CD4-positive, alpha-beta T cell treated with Interleukin-21 for 1 hour (primary cell): ENCODE data around the gene OR4L1.
"Not testable (repeated sequence)": the region's sequence is repeated elsewhere in the genome, so short reads cannot be mapped to it uniquely, and the experiment has no call there.

ENCODE experiments used
- DNase-seq: peaks from one replicate; pipeline ENCODE4 v3.0.0-alpha.2; 2020

The OR4L1 gene, protein sequence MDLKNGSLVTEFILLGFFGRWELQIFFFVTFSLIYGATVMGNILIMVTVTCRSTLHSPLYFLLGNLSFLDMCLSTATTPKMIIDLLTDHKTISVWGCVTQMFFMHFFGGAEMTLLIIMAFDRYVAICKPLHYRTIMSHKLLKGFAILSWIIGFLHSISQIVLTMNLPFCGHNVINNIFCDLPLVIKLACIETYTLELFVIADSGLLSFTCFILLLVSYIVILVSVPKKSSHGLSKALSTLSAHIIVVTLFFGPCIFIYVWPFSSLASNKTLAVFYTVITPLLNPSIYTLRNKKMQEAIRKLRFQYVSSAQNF

DNA sequence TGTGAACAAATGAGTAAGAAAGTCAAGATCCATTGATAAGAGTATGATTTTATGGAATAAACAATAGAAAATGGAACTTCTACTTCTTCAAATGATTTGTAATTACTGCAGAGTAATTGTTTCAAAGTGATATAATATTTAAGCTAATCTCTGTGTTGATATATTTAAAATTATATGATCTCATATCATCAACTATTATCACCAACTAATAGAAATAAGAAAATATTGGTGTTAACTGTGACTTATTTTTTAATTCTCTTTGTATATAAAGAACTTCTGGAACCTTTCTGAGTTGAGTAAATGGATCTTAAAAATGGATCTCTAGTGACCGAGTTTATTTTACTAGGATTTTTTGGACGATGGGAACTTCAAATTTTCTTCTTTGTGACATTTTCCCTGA lies at the start of gene OR4L1:
TSS of gene OR4L1 (plus strand) at position 301 of the 400 bp plus-strand sequence. CDS start at position 301, 0 bp downstream.
- no peak for DNase-seq

DNA sequence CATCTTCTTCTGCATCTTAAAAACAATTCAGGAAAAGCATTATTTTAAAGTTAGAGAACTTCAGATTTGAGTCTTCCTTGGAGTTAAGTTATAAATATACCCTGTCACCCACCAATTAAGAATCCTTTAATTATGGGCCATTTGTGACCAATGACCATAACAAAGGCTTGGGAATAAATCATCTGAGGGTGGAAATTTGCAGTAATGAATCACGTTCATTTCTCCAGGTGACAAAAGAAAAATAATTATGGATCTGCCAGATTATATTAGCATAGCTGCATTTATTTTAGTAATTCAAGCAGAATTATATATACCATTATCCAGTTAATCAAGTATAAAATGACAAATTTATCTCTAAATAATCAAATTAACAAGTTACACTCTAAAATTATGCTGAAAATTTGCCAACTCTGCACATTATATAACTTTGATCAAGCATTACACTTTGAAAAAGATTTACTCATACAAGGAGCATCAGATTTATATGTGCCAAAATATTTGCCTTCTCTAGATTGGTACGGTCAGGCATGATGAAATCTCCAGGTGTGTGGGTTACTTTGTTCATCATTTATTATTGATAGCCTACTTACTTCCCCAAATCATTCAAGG lies 40.5 kb upstream of the OR4L1 start, which contains the start of gene OR4K14:
TSS of gene OR4K14 (minus strand) at position 51 of the 609 bp plus-strand sequence. CDS start 4,114 bp downstream, outside the sequence.
- no peak for DNase-seq

DNA sequence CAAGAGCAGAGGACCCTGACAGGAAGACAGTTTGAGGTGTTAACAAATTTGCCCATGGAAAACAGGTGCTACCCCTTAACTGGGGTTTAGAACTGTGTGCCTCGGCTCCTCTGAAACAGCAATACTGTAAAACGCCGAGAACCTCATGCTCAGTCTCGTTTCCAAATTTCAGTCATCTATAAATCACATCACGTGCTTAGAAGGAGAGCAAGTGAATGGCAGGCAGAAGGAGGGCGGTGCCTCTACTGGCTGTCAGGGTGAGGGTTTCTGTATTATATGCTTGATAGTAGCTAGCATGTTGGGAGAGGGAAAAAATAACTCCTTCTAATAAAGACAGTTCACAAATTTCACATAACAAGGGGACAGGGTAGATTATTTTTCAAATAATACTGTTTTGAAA lies 28.8 kb upstream of the OR4L1 start:
- DNase-seq, result no peak

DNA sequence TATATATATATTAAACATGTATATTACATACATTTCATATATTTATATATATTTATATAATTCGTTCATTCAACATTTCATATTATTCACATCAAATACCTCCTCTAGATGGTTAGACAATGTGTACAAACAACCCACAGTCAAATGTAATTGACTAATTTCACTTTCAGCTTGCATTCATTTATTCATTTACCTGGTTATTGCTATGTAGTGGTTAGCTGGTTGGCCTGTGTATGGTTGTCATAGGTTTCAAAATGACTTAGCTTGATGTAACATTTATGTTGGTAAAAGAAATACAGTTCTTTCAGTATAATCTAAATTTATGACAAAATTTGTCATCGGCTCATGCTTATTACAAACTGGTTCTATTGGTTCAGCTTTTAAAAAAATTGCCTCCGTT lies 24.4 kb upstream of the OR4L1 start:
- DNase-seq, result no peak

DNA sequence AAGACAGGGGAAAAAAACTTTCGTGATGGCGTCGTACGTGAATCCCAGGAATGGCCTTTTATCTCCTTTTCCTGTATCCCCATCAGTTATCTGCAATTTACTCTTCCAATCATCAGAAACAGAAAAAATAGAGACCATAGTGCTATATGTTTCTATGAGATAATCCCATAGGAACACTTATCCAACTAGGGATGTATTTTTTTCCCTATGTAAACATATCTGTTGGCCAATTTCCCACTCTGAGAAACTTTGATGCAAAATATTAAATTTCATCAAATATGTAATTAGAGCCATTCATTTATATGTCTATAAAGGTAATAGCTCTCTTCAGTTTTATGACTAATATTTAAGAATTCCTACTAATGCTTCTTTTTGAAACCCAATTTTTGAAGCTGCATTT lies 23.9 kb upstream of the OR4L1 start, which contains the start of gene OR4K13:
TSS of gene OR4K13 (minus strand) at position 101 of the 400 bp plus-strand sequence. CDS start 1,280 bp downstream, outside the sequence.
- DNase-seq, result no peak

DNA sequence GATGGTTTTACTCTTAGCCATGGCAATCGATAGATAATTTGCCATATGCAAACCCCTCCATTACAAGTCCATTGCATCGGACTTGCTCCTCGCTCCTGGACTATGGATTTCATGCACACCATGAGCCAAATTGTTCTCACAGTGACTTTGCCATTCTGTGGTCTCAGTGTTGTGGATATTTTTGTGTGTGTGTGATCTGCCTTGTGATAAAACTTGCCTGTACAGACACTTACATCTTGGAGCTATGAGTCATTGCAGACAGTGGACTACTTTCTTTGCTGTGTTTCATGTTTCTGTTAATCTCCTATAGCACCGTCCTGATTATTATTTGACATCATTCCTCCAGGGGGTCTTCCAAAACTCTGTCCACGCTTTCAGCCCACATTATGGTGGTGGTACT lies 15.6 kb upstream of the OR4L1 start:
- no peak for DNase-seq

DNA sequence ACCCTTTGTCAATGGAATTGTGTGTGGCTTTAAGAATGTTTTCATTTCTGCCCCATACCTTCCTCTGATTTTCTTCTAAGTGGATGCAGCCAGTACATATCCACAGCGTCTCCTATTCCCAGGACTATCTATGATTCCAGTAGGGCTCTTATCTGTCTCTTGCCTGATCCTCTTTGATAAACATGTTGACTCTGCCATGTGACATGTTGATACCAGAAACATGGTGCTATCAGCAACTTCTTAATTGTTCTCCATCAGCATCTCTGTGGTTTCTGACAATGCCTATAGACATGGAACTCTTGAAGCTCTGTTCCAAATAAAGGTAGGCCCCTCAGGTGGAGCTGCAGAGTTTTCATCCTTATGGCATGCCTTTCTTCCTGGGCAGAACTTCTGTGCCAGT lies 11.6 kb upstream of the OR4L1 start:
- DNase-seq, result no peak

DNA sequence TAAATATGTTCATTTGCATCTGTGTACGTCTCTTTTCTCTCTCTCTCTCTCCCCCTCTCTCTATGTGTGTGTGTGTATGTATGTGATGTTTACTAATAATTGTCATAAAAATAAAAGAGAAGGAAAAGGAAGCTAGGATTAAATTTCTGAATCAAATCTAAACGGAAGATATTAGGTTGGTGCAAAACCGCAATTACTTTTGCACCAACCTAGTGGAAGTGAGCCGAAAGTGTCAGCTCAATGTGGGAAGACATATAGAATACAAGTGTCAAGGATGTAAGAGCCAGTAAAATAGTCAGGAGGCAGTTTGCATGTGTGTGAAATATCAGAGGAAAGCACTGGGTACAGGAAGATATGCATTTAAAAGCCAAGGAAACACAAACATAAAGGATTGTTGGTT lies 32.2 kb downstream of the OR4L1 start:
- DNase-seq, result no peak

DNA sequence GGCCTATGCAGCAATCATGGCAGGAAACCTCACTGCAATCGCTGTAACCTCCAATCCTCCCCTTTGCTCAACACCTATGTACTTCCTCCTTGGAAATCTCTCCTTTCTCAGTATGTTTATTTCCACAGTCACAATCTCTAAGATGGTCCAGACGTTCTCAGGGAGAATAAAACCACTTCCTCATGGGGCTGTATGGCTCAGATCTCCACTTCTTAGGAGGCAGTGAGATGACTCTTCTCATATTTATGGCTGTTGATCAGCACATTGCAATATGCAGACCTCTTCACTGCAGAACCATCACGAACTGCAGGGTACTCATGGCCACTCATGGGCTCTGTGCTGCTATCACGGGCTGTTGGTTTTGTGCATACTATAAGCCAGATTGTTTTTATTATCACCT lies 33.6 kb downstream of the OR4L1 start:
- DNase-seq, result no peak

DNA sequence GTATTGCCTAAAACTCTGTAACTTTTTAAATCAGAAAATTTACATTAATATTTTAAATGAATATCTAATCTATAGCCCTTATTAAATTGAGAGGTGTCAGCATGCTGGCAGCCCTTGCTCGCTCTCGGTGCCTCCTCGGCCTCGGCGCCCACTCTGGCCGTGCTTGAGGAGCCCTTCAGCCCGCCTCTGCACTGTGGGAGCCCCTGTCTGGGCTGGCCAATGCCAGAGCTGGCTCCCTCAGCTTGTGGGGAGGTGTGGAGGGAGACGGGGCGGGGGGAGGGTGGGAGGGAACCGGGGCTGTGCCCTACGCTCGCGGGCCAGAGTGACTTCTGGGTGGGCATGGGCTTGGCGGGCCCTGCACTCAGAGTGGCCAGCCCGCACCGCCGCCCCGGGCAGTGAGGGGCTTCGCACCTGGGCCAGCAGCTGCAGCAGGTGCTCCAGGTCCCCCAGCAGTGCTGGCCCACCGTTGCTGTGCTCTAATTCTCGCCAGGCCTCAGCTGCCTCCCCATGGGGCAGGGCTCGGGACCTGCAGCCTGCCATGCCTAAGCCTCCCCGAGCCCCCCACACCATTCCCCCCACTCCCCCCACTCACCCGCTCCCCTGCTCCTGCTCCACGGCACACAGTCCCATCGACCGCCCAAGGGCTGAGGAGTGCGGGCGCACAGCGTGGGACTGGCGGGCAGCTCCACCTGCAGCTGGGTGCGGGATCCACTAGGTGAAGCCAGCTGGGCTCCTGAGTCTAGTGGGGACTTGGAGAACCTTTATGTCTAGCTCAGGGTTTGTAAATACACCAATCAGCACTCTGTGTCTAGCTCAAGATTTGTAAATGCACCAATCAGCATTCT lies 39.3 kb downstream of the OR4L1 start:
- DNase-seq, result not testable (repeated sequence)

DNA sequence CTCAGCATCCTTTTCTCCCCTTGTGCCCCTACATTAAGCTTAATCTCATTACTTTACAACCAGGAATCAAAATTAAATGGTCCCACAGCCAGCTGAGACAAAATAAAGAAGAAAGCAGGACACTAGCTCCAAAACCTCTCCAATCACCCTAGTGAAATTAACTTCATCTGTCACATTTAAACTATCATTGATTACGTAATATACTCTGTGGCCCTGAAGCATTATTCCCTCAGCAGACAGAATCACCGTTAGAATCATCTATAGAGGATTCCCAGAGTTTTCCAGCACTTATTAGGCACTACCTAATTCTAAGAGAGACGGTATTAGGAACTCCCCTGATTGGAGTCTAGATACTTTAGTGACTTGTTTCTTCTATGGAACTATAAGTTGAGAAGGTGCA lies 50.6 kb downstream of the OR4L1 start, which contains the start of gene OR4K17:
TSS of gene OR4K17 (plus strand) at position 302 of the 400 bp plus-strand sequence. CDS start 6,761 bp downstream, outside the sequence.
- DNase-seq, result no peak
